C4-2B (cell line): Measurements from ENCODE around the gene NLGN2.

Experiments used
- CTCF ChIP-seq: fragments of 450-650 bp; conservative IDR thresholded peaks from 2 replicates; pipeline ENCODE4 v1.5.1; 2017; ENCODE audit warnings: mild to moderate bottlenecking
- ZFX ChIP-seq: fragments of 450-650 bp; IDR thresholded peaks from 2 replicates; pipeline ENCODE4 v1.6.1; 2017

GRCh38 chr17:7383742-7384488, 23.7 kb upstream of the NLGN2 start:
- no peak for TF ChIP-seq CTCF
- no peak for TF ChIP-seq ZFX
